ENCODE results near the gene DPH6.
A peak's percentile ranks its signal among the peaks of the same experiment; 100 is the strongest.

Gene DPH6

GRCh38 chr15:35529784-35530183, 16.2 kb downstream of the DPH6 start:
- 0 out of 2 replicates have a peak, but pooled peaks cover 9% of the 10 kb centered on the region for H3K36me3 ChIP-seq (ENCODE audit: low read length)
- H3K4me2 ChIP-seq (ENCODE audit: low read depth, low read length, poor library complexity, severe bottlenecking), result no peak overlapping the region
- H3K9me2 ChIP-seq (replicated peaks; ENCODE audit: insufficient read depth, low read length), result no peaks in the 10 kb centered on the region
- no peak overlapping the region for H2AFZ ChIP-seq (ENCODE audit: low read depth, low read length, severe bottlenecking)
- H3K27me3 ChIP-seq (ENCODE audit: low read length), result no peaks in the 10 kb centered on the region
- H3F3A ChIP-seq (ENCODE audit: insufficient read depth), result no peaks in the 10 kb centered on the region
- no peaks in the 10 kb centered on the region for H4K20me1 ChIP-seq (ENCODE audit: low read depth, low read length)
- no peaks in the 10 kb centered on the region for H3K9me3 ChIP-seq (ENCODE audit: insufficient read depth, low read length)
- no peak for TF ChIP-seq CTCF (IDR thresholded peaks at IDR 0.05; ENCODE audit: insufficient read depth, low read length, poor library complexity, severe bottlenecking)
- no peak for TF ChIP-seq EZH2phosphoT487 (conservative IDR thresholded peaks at IDR 0.05; ENCODE audit: low read length)
- H3K79me2 ChIP-seq (ENCODE audit: insufficient read depth, low read length), result no peaks in the 10 kb centered on the region
- H3K4me3 ChIP-seq (ENCODE audit: insufficient read depth, low read length, poor library complexity, severe bottlenecking), result no peak overlapping the region
- H3K27ac ChIP-seq (ENCODE audit: low read depth, low read length), result no peak overlapping the region
- no peak overlapping the region for H3K9ac ChIP-seq (ENCODE audit: low read length)

GRCh38 chr15:35522061-35522460, 23.9 kb downstream of the DPH6 start:
- H3K9ac ChIP-seq (ENCODE audit: low read length), result no peak overlapping the region
- H3K9me2 ChIP-seq (replicated peaks; ENCODE audit: insufficient read depth, low read length), result no peaks in the 10 kb centered on the region
- no peaks in the 10 kb centered on the region for H3F3A ChIP-seq (ENCODE audit: insufficient read depth)
- H3K79me2 ChIP-seq (ENCODE audit: insufficient read depth, low read length), result no peaks in the 10 kb centered on the region
- H3K4me3 ChIP-seq (ENCODE audit: insufficient read depth, low read length, poor library complexity, severe bottlenecking), result no peak overlapping the region
- TF ChIP-seq CTCF (IDR thresholded peaks at IDR 0.05; ENCODE audit: insufficient read depth, low read length, poor library complexity, severe bottlenecking) (no peak), EZH2phosphoT487 (conservative IDR thresholded peaks at IDR 0.05; ENCODE audit: low read length) (no peak)
- H3K27me3 ChIP-seq (ENCODE audit: low read length), result no peaks in the 10 kb centered on the region
- H4K20me1 ChIP-seq (ENCODE audit: low read depth, low read length), result no peaks in the 10 kb centered on the region
- H3K4me2 ChIP-seq (ENCODE audit: low read depth, low read length, poor library complexity, severe bottlenecking), result no peak overlapping the region
- H3K27ac ChIP-seq (ENCODE audit: low read depth, low read length), result no peak overlapping the region
- no peaks in the 10 kb centered on the region for H3K9me3 ChIP-seq (ENCODE audit: insufficient read depth, low read length)
- no peaks in the 10 kb centered on the region for H3K36me3 ChIP-seq (ENCODE audit: low read length)
- H2AFZ ChIP-seq (ENCODE audit: low read depth, low read length, severe bottlenecking), result no peak overlapping the region

- Histone ChIP-seq H2AFZ (ENCODE audit: low read depth, low read length, severe bottlenecking) (no peak overlapping the region), H3K9me2 (replicated peaks; ENCODE audit: insufficient read depth, low read length) (no peaks in the 10 kb centered on the region)
Measured at GRCh38 chr15:35519541-35520149, 26.3 kb downstream of the DPH6 start.

More at GRCh38 chr15:35519541-35520149, 26.3 kb downstream of the DPH6 start:
- Histone ChIP-seq H3K9ac (ENCODE audit: low read length) (no peak overlapping the region), H3K4me3 (ENCODE audit: insufficient read depth, low read length, poor library complexity, severe bottlenecking) (no peak overlapping the region), H3K79me2 (ENCODE audit: insufficient read depth, low read length) (no peaks in the 10 kb centered on the region), H3F3A (ENCODE audit: insufficient read depth) (no peaks in the 10 kb centered on the region), H4K20me1 (ENCODE audit: low read depth, low read length) (no peaks in the 10 kb centered on the region), H3K27me3 (ENCODE audit: low read length) (no peaks in the 10 kb centered on the region), H3K36me3 (ENCODE audit: low read length) (no peaks in the 10 kb centered on the region), H3K27ac (ENCODE audit: low read depth, low read length) (no peak overlapping the region), H3K4me2 (ENCODE audit: low read depth, low read length, poor library complexity, severe bottlenecking) (no peak overlapping the region), H3K9me3 (ENCODE audit: insufficient read depth, low read length) (no peaks in the 10 kb centered on the region)
- no peak for TF ChIP-seq EZH2phosphoT487 (conservative IDR thresholded peaks at IDR 0.05; ENCODE audit: low read length)
- peak; percentile 68 for TF ChIP-seq CTCF (IDR thresholded peaks at IDR 0.05; ENCODE audit: insufficient read depth, low read length, poor library complexity, severe bottlenecking)
